ENCODE results near the gene GLP2R.

DNA sequence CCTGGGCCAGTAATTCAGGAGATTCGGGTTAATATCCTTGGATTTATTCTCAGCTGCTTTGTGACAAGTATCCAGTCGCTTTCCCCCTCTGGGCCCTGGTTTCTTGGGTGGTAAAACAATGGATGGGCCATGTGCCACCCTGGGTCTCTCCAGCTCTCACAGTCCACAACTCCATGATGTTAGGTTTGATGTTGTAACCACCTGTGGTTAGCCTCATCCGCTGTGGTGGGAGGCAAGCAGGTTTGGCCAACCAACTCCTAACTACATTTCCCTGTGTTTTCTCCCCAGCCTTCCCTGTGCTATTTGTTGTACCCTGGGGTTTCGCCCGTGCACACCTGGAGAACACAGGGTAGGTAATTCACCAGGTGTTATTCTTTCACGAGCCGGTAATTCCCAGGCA lies 35.1 kb downstream of the GLP2R start:
- TF ChIP-seq, protein P1, sequence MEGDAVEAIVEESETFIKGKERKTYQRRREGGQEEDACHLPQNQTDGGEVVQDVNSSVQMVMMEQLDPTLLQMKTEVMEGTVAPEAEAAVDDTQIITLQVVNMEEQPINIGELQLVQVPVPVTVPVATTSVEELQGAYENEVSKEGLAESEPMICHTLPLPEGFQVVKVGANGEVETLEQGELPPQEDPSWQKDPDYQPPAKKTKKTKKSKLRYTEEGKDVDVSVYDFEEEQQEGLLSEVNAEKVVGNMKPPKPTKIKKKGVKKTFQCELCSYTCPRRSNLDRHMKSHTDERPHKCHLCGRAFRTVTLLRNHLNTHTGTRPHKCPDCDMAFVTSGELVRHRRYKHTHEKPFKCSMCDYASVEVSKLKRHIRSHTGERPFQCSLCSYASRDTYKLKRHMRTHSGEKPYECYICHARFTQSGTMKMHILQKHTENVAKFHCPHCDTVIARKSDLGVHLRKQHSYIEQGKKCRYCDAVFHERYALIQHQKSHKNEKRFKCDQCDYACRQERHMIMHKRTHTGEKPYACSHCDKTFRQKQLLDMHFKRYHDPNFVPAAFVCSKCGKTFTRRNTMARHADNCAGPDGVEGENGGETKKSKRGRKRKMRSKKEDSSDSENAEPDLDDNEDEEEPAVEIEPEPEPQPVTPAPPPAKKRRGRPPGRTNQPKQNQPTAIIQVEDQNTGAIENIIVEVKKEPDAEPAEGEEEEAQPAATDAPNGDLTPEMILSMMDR (IDR thresholded peaks at IDR 0.05; ENCODE audit: insufficient read depth, low read length) = no peak
- TF ChIP-seq POLR2AphosphoS5 (IDR thresholded peaks at IDR 0.05; ENCODE audit: low read depth) (no peak), REST (IDR thresholded peaks at IDR 0.05; ENCODE audit: insufficient replicate concordance, low read depth) (no peak), SPI1 (IDR thresholded peaks at IDR 0.05; ENCODE audit: borderline replicate concordance, low read depth) (no peak)
